ENCODE measurements around the gene TSPAN18. TPM values are rescaled to one million over a fixed set of nuclear protein-coding genes. Genes with fewer than 3 reads are reported as not detected.

The TSPAN18 gene
- total and polyA plus RNA-seq, 2 experiments from 2014 or later = 6.0 to 10.6 TPM

- no peak overlapping the region for H3K27ac ChIP-seq (ENCODE audit: low read depth)
Measured at GRCh38 chr11:44866286-44866685, 139.5 kb downstream of the TSPAN18 start.

More at GRCh38 chr11:44866286-44866685, 139.5 kb downstream of the TSPAN18 start:
- H3K4me1 Mint-ChIP-seq = peaks cover 44% of the 10 kb centered on the region
- no peaks in the 10 kb centered on the region; the same call in 2 of the 3 replicates for H3K9me3 Mint-ChIP-seq
- H3K27me3 Mint-ChIP-seq (ENCODE audit: insufficient read depth, low read depth, poor library complexity) = peaks cover 21% of the 10 kb centered on the region
- DNase-seq (ENCODE audit: low spot score) = no peak
- Histone ChIP-seq H3K4me1 (ENCODE audit: insufficient read depth) (peaks cover 17% of the 10 kb centered on the region), H3K4me2 (no peak overlapping the region), H2AFZ (no peak overlapping the region), H3K9me2 (ENCODE audit: insufficient read depth) (no peaks in the 10 kb centered on the region), H3K4me3 (no peak overlapping the region), H3K79me2 (replicated peaks; ENCODE audit: insufficient read depth) (no peaks in the 10 kb centered on the region), H3F3A (replicated peaks; ENCODE audit: low read depth) (no peaks in the 10 kb centered on the region), H3K36me3 (ENCODE audit: insufficient read depth) (no peaks in the 10 kb centered on the region), H4K20me1 (replicated peaks; ENCODE audit: insufficient read depth) (no peaks in the 10 kb centered on the region; the same call in none of the 2 replicates), H3K27me3 (ENCODE audit: insufficient read depth) (no peaks in the 10 kb centered on the region)
- H3K4me3 Mint-ChIP-seq = no peak overlapping the region
- H3K36me3 Mint-ChIP-seq (ENCODE audit: low read depth) = no peaks in the 10 kb centered on the region; the same call in 2 of the 3 replicates
- no peak for ATAC-seq
- no peak overlapping the region for H3K27ac Mint-ChIP-seq
- TF ChIP-seq, protein P1, sequence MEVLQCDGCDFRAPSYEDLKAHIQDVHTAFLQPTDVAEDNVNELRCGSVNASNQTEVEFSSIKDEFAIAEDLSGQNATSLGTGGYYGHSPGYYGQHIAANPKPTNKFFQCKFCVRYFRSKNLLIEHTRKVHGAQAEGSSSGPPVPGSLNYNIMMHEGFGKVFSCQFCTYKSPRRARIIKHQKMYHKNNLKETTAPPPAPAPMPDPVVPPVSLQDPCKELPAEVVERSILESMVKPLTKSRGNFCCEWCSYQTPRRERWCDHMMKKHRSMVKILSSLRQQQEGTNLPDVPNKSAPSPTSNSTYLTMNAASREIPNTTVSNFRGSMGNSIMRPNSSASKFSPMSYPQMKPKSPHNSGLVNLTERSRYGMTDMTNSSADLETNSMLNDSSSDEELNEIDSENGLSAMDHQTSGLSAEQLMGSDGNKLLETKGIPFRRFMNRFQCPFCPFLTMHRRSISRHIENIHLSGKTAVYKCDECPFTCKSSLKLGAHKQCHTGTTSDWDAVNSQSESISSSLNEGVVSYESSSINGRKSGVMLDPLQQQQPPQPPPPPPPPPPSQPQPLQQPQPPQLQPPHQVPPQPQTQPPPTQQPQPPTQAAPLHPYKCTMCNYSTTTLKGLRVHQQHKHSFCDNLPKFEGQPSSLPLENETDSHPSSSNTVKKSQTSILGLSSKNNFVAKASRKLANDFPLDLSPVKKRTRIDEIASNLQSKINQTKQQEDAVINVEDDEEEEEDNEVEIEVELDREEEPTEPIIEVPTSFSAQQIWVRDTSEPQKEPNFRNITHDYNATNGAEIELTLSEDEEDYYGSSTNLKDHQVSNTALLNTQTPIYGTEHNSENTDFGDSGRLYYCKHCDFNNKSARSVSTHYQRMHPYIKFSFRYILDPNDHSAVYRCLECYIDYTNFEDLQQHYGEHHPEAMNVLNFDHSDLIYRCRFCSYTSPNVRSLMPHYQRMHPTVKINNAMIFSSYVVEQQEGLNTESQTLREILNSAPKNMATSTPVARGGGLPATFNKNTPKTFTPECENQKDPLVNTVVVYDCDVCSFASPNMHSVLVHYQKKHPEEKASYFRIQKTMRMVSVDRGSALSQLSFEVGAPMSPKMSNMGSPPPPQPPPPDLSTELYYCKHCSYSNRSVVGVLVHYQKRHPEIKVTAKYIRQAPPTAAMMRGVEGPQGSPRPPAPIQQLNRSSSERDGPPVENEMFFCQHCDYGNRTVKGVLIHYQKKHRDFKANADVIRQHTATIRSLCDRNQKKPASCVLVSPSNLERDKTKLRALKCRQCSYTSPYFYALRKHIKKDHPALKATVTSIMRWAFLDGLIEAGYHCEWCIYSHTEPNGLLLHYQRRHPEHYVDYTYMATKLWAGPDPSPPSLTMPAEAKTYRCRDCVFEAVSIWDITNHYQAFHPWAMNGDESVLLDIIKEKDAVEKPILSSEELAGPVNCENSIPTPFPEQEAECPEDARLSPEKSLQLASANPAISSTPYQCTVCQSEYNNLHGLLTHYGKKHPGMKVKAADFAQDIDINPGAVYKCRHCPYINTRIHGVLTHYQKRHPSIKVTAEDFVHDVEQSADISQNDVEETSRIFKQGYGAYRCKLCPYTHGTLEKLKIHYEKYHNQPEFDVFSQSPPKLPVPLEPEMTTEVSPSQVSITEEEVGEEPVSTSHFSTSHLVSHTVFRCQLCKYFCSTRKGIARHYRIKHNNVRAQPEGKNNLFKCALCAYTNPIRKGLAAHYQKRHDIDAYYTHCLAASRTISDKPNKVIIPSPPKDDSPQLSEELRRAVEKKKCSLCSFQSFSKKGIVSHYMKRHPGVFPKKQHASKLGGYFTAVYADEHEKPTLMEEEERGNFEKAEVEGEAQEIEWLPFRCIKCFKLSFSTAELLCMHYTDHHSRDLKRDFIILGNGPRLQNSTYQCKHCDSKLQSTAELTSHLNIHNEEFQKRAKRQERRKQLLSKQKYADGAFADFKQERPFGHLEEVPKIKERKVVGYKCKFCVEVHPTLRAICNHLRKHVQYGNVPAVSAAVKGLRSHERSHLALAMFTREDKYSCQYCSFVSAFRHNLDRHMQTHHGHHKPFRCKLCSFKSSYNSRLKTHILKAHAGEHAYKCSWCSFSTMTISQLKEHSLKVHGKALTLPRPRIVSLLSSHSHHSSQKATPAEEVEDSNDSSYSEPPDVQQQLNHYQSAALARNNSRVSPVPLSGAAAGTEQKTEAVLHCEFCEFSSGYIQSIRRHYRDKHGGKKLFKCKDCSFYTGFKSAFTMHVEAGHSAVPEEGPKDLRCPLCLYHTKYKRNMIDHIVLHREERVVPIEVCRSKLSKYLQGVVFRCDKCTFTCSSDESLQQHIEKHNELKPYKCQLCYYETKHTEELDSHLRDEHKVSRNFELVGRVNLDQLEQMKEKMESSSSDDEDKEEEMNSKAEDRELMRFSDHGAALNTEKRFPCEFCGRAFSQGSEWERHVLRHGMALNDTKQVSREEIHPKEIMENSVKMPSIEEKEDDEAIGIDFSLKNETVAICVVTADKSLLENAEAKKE (CRISPR knock-in tag; IDR thresholded peaks at IDR 0.05) = no peak
- TF ChIP-seq EZH2 (IDR thresholded peaks at IDR 0.05; ENCODE audit: low read depth, unreplicated experiment) (no peak), EZH2phosphoT487 (IDR thresholded peaks at IDR 0.05; ENCODE audit: unreplicated experiment) (no peak), JUNB (IDR thresholded peaks at IDR 0.05; ENCODE audit: unreplicated experiment) (no peak), STAT1 (IDR thresholded peaks at IDR 0.05; ENCODE audit: unreplicated experiment) (no peak), POLR2AphosphoS5 (IDR thresholded peaks at IDR 0.05; ENCODE audit: low read depth) (no peak), CREB1 (CRISPR knock-in tag; IDR thresholded peaks at IDR 0.05; ENCODE audit: low read depth) (no peak)
- TF ChIP-seq, protein P2, sequence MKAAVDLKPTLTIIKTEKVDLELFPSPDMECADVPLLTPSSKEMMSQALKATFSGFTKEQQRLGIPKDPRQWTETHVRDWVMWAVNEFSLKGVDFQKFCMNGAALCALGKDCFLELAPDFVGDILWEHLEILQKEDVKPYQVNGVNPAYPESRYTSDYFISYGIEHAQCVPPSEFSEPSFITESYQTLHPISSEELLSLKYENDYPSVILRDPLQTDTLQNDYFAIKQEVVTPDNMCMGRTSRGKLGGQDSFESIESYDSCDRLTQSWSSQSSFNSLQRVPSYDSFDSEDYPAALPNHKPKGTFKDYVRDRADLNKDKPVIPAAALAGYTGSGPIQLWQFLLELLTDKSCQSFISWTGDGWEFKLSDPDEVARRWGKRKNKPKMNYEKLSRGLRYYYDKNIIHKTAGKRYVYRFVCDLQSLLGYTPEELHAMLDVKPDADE (IDR thresholded peaks at IDR 0.05) = no peak
- TF ChIP-seq, protein P3, sequence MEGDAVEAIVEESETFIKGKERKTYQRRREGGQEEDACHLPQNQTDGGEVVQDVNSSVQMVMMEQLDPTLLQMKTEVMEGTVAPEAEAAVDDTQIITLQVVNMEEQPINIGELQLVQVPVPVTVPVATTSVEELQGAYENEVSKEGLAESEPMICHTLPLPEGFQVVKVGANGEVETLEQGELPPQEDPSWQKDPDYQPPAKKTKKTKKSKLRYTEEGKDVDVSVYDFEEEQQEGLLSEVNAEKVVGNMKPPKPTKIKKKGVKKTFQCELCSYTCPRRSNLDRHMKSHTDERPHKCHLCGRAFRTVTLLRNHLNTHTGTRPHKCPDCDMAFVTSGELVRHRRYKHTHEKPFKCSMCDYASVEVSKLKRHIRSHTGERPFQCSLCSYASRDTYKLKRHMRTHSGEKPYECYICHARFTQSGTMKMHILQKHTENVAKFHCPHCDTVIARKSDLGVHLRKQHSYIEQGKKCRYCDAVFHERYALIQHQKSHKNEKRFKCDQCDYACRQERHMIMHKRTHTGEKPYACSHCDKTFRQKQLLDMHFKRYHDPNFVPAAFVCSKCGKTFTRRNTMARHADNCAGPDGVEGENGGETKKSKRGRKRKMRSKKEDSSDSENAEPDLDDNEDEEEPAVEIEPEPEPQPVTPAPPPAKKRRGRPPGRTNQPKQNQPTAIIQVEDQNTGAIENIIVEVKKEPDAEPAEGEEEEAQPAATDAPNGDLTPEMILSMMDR (conservative IDR thresholded peaks at IDR 0.05; ENCODE audit: low read depth in 2 of 2) = no peak
- TF ChIP-seq, protein P4, sequence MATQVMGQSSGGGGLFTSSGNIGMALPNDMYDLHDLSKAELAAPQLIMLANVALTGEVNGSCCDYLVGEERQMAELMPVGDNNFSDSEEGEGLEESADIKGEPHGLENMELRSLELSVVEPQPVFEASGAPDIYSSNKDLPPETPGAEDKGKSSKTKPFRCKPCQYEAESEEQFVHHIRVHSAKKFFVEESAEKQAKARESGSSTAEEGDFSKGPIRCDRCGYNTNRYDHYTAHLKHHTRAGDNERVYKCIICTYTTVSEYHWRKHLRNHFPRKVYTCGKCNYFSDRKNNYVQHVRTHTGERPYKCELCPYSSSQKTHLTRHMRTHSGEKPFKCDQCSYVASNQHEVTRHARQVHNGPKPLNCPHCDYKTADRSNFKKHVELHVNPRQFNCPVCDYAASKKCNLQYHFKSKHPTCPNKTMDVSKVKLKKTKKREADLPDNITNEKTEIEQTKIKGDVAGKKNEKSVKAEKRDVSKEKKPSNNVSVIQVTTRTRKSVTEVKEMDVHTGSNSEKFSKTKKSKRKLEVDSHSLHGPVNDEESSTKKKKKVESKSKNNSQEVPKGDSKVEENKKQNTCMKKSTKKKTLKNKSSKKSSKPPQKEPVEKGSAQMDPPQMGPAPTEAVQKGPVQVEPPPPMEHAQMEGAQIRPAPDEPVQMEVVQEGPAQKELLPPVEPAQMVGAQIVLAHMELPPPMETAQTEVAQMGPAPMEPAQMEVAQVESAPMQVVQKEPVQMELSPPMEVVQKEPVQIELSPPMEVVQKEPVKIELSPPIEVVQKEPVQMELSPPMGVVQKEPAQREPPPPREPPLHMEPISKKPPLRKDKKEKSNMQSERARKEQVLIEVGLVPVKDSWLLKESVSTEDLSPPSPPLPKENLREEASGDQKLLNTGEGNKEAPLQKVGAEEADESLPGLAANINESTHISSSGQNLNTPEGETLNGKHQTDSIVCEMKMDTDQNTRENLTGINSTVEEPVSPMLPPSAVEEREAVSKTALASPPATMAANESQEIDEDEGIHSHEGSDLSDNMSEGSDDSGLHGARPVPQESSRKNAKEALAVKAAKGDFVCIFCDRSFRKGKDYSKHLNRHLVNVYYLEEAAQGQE (IDR thresholded peaks at IDR 0.05; ENCODE audit: unreplicated experiment) = no peak

Measured in GM23338 (cell line).